GOT3 (cell line): ENCODE data around the gene THAP5.
"Not testable (repeated sequence)": the region's sequence is repeated elsewhere in the genome, so short reads cannot be mapped to it uniquely, and the experiment has no call there.

Source experiments
- DNase-seq: peaks from one replicate; lab custom pipeline; 2025; ENCODE audit warnings: mixed read lengths; lab: John Stamatoyannopoulos, UW

THAP5 gene

GRCh38 chr7:108584211-108584610, 14.7 kb upstream of the THAP5 start:
- no peak for DNase-seq

- DNase-seq = no peak
Measured at GRCh38 chr7:108581655-108582491, 12.4 kb upstream of the THAP5 start.

DNA sequence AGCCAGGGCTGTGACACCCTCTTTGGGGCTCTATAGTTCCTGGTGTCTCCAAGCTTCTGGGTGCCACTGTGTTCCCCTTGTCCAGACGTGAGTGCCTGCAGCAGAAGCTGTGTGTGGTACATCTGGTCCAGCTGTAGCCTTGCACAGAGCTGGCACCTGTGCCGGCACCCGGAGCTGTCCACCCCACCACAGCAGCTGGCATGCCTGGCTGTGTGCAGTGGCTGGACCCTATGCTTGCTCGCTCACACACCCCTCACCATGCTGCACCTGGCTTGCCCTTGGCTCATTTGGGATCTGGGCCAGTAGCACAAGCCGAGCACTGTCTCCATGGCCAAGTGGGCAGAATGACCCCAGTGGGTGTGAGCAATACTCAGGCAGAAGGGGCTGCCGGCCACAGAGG, 10.8 kb upstream of the THAP5 start:
- DNase-seq = no peak

DNA sequence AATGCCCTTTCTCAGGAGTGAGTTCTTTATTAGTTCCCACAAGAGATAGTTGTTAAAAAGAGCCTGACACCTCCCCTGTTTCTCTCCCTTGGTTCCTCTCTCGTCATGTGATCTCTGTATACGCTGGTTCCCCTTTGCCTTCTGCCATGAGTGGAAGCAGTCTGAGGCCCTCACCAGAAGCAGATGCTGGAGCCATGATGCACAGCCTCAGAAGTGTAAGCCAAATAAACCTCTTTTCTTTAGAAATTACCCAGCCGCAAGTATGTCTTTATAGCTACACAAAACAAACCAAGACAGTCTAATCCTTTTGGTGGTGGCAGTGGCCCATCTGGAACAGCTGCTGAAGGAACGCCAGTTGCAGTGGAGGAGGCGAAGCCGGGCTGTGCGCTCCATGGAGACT, 9.4 kb upstream of the THAP5 start:
- no peak for DNase-seq

DNA sequence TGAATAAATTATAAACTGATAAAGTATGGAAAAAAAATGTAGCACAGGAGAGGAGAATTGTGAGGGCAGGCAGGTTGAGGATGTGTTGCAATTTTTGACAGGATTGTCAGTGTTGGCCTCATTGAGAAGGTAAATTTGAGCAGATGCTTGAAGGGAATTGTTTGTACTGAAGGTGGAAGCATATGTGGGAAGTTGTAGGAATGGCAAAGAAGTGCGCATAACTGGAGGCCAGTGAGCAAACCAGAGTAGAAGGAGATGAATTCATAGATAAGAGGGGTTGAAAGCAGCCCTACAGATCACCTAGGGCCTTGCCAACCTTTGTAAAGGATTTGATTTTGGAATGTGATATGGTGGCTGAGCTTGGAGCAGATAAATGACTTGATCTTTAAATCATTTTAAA, 6.6 kb upstream of the THAP5 start:
- DNase-seq = no peak

DNA sequence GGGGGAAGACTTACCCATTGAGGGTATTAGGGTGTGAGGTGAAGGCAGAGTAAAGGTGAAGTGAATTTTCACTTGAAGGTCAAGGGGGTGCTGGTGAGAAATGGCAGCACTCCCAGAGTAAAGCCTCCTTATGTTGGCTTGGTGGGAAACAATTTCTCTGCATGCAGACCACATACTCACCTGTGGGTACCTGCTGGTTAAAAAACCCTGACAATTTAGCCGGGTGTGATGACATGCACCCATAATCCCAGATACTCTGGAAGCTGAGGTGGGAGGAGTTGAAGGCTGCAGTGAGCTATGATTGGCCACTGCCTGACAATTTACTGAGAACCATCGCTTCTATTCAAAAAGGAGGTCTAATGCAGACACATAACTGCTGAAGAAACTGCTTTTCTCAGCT, 5.7 kb upstream of the THAP5 start:
- no peak for DNase-seq

DNA sequence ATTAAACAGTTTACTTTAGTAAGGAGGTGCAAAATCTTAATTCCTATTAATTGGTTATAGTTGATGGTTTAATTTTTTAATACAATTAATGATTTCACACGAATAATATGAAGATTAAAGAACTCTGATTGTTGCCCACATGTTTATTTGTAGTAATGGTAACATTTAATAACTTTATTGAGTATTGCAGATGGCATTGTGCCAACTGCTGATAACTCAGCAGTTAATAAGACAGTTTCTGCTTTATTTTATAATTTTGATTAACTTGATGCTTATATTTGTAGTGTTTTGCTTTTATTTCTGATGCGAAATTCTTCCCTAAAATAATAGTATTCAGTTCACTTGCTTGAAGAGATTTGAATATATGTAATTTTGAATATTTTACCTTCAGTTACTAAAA, 3.0 kb upstream of the THAP5 start:
- DNase-seq = no peak

DNA sequence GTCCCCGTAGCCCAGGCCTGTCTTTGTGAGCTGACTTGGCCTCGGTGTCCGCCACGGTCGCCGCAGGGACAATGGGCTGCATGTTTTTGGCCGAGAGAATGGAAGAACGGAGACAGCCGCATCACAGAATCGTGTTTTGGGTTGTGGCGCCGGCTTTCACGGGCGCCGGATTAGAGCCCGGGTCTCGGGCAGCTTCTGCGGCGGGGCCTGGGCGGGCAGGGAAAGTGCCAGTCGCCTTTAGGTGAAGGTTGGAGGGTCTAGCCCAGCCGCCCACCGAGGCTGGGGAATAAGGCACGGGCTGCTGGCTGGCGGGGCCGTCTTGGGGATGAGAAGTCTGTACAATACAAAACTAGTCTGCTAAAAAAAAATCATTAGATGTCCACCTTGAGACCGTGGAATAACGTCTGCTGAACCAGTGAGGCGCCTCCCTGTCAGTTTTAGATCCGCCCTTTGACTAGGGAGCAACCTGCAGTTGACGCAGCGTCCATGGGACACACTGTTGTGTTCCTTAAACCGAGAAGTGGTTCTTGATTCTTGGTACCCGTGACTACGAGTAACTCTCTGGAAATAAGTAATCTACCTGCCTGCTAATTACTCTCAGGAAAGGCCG, 745 bp upstream of the THAP5 start:
- no peak for DNase-seq

DNA sequence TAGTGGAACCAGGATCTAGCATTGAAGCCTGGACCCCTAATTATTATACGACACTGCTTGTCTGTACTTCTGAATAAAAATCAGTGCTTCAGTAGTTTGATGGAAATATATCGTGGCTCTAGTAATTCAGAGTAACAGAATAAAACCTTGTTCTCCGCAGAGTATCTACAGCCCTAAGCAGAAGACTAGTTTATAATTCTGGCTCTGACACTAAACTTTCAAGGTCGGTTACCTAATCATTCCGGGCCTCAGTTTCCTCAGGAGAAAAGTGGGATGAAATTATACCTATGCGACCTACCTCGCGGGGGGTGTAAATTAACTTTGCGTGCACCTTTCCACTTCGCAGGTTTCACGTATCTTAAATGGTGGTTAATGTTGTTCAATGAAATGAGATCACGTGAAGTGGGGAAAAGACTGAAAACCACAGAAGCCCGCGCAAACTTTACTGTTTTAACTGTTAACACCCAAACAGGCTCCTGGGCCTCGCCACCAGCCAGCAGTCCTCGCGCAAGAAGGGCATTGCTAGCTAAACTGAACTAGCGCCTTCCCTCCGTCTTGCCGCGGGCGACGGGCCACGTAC, 615 bp downstream of the THAP5 start:
- no peak for DNase-seq

DNA sequence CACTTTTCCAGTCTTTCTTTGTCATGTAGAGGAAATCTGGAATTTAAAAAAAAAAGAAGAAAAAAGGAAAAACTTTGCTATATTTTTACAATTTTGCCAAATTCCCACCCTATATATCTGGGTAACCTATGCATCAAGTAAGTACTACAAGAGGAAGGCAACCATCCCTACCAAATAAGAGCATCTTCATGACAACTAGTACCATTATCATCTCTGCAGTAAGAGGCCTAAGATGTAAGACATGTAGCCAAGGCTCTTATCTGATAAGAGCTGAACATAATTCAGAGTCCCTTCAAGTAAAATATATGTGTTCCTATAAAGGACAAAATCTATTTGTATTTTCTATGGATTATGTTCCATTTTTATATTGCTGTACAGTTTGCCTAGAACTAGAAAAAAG, 3.5 kb downstream of the THAP5 start:
- no peak for DNase-seq

DNA sequence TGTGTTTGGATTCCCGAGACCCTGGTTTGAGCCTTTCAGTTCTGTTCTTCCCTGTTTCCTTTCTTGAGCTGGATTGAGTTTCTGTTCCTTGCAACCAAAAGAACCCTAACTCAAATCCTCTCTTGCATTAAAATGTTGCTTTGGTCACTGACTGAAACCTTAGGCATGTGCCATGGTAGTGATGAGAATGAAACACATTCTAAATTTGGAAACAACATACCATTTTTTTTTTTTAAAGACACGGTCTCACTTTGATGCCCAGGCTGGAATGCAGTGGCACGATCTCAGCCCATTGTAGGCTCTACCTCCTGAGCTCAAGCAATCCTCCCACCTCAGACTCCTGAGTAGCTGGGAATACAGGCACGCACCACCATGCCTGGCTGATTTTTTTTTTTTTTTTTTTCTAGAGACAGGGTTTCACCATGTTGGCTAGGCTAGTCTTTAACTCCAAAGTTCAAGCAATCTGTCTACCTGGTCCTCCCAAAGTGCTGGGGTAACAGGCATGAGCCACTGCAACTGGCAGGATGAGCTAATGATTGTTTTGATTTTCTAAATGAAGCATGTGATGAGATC, 8.4 kb downstream of the THAP5 start:
- DNase-seq = no peak

- DNase-seq = no peak
Measured at GRCh38 chr7:108559253-108559652, 10.3 kb downstream of the THAP5 start.

DNA sequence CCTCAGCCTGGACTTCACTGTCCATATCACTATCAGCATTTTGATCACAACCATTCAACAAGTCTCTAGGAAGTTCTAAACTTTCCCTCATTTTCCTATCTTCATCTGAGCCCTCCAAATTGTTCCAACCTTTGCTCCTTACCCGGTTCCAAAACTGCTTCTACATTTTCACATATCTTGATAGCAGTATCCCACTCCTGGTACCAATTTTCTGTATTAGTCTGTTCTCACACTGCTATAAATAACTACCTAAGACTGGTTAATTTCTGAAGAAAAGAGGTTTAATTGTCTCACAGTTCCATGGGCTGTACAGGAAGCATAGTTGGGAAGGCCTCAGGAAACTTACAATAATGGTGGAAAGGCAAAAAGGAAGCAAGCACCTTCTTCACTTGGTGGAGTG, 11.9 kb downstream of the THAP5 start:
- DNase-seq = no peak

GRCh38 chr7:108557191-108557590, 12.3 kb downstream of the THAP5 start:
- no peak for DNase-seq

DNA sequence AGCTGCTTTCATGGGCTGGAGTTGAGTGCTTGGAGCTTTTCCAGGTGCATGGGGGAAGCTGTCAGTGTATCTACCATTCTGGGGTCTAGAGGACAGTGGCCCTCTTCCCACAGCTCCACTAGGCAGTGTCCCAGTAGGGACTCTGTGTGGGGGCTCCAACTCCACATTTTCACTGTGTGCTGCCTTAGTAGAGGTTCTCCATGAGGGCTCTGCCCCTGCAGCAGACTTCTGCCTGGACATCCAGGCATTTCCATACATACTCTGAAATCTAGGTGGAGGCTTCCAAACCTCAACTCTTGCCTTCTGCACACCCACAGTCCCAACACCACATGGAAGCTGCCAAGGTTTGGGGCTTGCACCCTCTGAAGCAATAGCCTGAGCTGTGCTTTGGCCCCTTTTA, 12.8 kb downstream of the THAP5 start:
- DNase-seq = not testable (repeated sequence)

GRCh38 chr7:108548141-108548896, 21.2 kb downstream of the THAP5 start:
- DNase-seq = not testable (repeated sequence)

DNA sequence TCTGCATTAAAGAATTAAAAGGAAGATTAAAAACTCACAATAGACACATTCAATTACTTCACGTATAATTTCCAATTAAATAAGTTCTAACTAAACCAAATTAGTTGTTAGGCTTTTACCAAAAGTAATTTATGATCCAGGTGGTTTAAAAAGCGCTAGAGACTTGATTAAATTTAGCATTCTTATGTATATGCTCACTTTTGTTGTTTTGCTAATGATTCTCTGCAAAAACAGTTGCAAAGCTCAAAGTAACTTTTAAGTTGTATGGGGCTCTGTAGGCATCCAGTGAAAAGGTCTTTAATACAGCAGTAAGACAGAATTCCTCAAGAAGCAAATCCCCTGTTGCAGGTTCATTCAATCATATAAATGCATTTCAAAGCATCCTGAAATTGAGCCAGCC, 28.0 kb downstream of the THAP5 start:
- no peak for DNase-seq

- DNase-seq = not testable (repeated sequence)
Measured at GRCh38 chr7:108538685-108539084, 30.8 kb downstream of the THAP5 start.

GRCh38 chr7:108538236-108538635, 31.3 kb downstream of the THAP5 start:
- DNase-seq = not testable (repeated sequence)

- no peak for DNase-seq
Measured at GRCh38 chr7:108537229-108537628, 32.3 kb downstream of the THAP5 start.

GRCh38 chr7:108535744-108536143, 33.8 kb downstream of the THAP5 start:
- DNase-seq = no peak

DNA sequence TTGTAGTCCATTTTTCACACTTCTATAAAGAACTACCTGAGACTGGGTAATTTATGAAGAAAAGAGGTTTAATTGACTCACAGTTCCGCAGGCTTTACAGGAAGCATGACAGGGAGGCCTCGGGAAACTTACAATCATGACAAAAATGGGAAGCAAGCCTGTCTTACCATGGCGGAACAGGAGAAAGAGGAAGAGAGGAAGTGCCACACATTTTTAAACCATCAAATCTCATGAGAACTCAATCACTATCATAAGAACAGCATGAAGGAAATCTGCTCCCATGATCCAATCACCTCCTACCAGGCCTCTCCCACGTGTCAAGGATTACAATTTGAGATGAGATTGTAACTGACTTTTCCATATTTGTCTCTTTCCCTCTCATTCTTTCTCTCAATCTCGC, 34.2 kb downstream of the THAP5 start:
- DNase-seq = no peak
